ENCODE data around the gene LY86. TPM values are rescaled to one million over a fixed set of nuclear protein-coding genes. Genes with fewer than 3 reads are reported as not detected.

The LY86 gene
- polyA plus RNA-seq, 1 donor from 2014 or later, result not detected

DNA sequence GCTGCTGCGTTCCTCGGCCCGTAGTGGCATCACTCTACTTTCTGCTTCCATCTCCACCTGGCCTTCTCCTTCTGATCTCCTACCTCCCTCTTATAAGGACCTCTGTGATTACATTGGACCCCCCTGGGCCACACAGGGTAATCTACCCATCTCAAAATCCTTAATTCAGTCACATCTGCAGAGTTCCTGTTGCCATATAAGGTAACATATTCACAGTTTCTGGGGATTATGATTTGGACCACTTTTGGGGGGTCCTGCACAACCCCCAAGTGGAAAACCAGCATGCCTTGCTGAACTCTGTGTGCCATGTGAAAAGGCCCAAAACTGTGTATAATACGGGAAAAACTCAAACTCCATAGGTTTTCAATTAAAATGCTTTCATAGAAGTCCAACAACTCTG is 51.1 kb downstream of the LY86 start:
- Histone ChIP-seq H2AFZ (ENCODE audit: low read depth, low read length) (no peak overlapping the region), H3K9me2 (ENCODE audit: insufficient read depth, low read length) (no peaks in the 10 kb centered on the region), H3K4me3 (ENCODE audit: low read length) (no peak overlapping the region), H3K9me3 (ENCODE audit: low read length) (no peaks in the 10 kb centered on the region), H3K27me3 (ENCODE audit: insufficient read depth, low read depth, low read length) (no peaks in the 10 kb centered on the region), H3F3A (ENCODE audit: insufficient read depth, low read length, poor library complexity, severe bottlenecking) (no peaks in the 10 kb centered on the region), H3K4me2 (ENCODE audit: low read length) (no peak overlapping the region), H4K20me1 (ENCODE audit: insufficient read depth) (no peaks in the 10 kb centered on the region), H3K36me3 (ENCODE audit: insufficient read depth, low read length) (no peaks in the 10 kb centered on the region), H3K79me2 (replicated peaks; ENCODE audit: insufficient read depth, low read length) (no peaks in the 10 kb centered on the region), H3K9ac (ENCODE audit: low read length) (no peak overlapping the region), H3K27ac (ENCODE audit: low read length) (no peak overlapping the region)
- TF ChIP-seq RAD21 (conservative IDR thresholded peaks at IDR 0.05) (no peak), TAF1 (IDR thresholded peaks at IDR 0.05; ENCODE audit: low read depth) (no peak), EZH2 (IDR thresholded peaks at IDR 0.05; ENCODE audit: borderline replicate concordance, insufficient read depth, low read length, poor library complexity, severe bottlenecking) (no peak), MXI1 (conservative IDR thresholded peaks at IDR 0.05; ENCODE audit: poor library complexity, severe bottlenecking) (no peak), POLR2AphosphoS5 (IDR thresholded peaks at IDR 0.05) (no peak), SMC3 (conservative IDR thresholded peaks at IDR 0.05; ENCODE audit: poor library complexity) (no peak), EP300 (conservative IDR thresholded peaks at IDR 0.05; ENCODE audit: poor library complexity, severe bottlenecking) (no peak)
- TF ChIP-seq, protein P1, sequence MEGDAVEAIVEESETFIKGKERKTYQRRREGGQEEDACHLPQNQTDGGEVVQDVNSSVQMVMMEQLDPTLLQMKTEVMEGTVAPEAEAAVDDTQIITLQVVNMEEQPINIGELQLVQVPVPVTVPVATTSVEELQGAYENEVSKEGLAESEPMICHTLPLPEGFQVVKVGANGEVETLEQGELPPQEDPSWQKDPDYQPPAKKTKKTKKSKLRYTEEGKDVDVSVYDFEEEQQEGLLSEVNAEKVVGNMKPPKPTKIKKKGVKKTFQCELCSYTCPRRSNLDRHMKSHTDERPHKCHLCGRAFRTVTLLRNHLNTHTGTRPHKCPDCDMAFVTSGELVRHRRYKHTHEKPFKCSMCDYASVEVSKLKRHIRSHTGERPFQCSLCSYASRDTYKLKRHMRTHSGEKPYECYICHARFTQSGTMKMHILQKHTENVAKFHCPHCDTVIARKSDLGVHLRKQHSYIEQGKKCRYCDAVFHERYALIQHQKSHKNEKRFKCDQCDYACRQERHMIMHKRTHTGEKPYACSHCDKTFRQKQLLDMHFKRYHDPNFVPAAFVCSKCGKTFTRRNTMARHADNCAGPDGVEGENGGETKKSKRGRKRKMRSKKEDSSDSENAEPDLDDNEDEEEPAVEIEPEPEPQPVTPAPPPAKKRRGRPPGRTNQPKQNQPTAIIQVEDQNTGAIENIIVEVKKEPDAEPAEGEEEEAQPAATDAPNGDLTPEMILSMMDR (IDR thresholded peaks at IDR 0.05; ENCODE audit: poor library complexity, severe bottlenecking), result no peak
- TF ChIP-seq, protein P2, sequence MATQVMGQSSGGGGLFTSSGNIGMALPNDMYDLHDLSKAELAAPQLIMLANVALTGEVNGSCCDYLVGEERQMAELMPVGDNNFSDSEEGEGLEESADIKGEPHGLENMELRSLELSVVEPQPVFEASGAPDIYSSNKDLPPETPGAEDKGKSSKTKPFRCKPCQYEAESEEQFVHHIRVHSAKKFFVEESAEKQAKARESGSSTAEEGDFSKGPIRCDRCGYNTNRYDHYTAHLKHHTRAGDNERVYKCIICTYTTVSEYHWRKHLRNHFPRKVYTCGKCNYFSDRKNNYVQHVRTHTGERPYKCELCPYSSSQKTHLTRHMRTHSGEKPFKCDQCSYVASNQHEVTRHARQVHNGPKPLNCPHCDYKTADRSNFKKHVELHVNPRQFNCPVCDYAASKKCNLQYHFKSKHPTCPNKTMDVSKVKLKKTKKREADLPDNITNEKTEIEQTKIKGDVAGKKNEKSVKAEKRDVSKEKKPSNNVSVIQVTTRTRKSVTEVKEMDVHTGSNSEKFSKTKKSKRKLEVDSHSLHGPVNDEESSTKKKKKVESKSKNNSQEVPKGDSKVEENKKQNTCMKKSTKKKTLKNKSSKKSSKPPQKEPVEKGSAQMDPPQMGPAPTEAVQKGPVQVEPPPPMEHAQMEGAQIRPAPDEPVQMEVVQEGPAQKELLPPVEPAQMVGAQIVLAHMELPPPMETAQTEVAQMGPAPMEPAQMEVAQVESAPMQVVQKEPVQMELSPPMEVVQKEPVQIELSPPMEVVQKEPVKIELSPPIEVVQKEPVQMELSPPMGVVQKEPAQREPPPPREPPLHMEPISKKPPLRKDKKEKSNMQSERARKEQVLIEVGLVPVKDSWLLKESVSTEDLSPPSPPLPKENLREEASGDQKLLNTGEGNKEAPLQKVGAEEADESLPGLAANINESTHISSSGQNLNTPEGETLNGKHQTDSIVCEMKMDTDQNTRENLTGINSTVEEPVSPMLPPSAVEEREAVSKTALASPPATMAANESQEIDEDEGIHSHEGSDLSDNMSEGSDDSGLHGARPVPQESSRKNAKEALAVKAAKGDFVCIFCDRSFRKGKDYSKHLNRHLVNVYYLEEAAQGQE (IDR thresholded peaks at IDR 0.05; ENCODE audit: borderline replicate concordance), result no peak

GRCh38 chr6:6640926-6641325 is 52.4 kb downstream of the LY86 start:
- Histone ChIP-seq H3K27me3 (ENCODE audit: insufficient read depth, low read depth, low read length) (no peaks in the 10 kb centered on the region), H3K79me2 (replicated peaks; ENCODE audit: insufficient read depth, low read length) (no peaks in the 10 kb centered on the region), H3K4me3 (ENCODE audit: low read length) (no peak overlapping the region), H3K9me2 (ENCODE audit: insufficient read depth, low read length) (no peaks in the 10 kb centered on the region), H3K9me3 (ENCODE audit: low read length) (no peaks in the 10 kb centered on the region), H3F3A (ENCODE audit: insufficient read depth, low read length, poor library complexity, severe bottlenecking) (no peaks in the 10 kb centered on the region), H3K36me3 (ENCODE audit: insufficient read depth, low read length) (no peaks in the 10 kb centered on the region), H3K4me2 (ENCODE audit: low read length) (no peak overlapping the region), H3K27ac (ENCODE audit: low read length) (no peak overlapping the region), H4K20me1 (ENCODE audit: insufficient read depth) (no peaks in the 10 kb centered on the region), H3K9ac (ENCODE audit: low read length) (no peak overlapping the region), H2AFZ (ENCODE audit: low read depth, low read length) (no peak overlapping the region)
- TF ChIP-seq EZH2 (IDR thresholded peaks at IDR 0.05; ENCODE audit: borderline replicate concordance, insufficient read depth, low read length, poor library complexity, severe bottlenecking), result no peak
- no peak for TF ChIP-seq RAD21 (conservative IDR thresholded peaks at IDR 0.05)
- TF ChIP-seq MXI1 (conservative IDR thresholded peaks at IDR 0.05; ENCODE audit: poor library complexity, severe bottlenecking), result no peak
- TF ChIP-seq, protein P2 (IDR thresholded peaks at IDR 0.05; ENCODE audit: borderline replicate concordance), result no peak
- no peak for TF ChIP-seq TAF1 (IDR thresholded peaks at IDR 0.05; ENCODE audit: low read depth)
- TF ChIP-seq, protein P1 (IDR thresholded peaks at IDR 0.05; ENCODE audit: poor library complexity, severe bottlenecking), result no peak
- no peak for TF ChIP-seq SMC3 (conservative IDR thresholded peaks at IDR 0.05; ENCODE audit: poor library complexity)

Measured in neural cell (in vitro differentiated cells).